Body of pancreas (tissue), 4 donors: ENCODE results near the gene CHPF2. TPM values are rescaled to one million over a fixed set of nuclear protein-coding genes. Genes with fewer than 3 reads are reported as not detected.

Experiments used
- ATAC-seq: fragments of 150-250 bp; one replicate; pipeline ENCODE4 v1.9.1; 2016
- DNase-seq, 4 donors: peaks; one replicate each; pipeline ENCODE4 v3.0.0-alpha.2; 2019
- H3K27ac ChIP-seq, 4 donors: fragments of 200-600 bp; sonication (generic); 1 replicate in 3 of 4; 2 replicates in 1 of 4; pipeline versions ENCODE4 v1.5.1 to v1.6.1; 2016 to 2019; ENCODE audit warnings: mild to moderate bottlenecking in 1 of 4, mixed read lengths in 1 of 4, moderate library complexity in 1 of 4
- H3K27me3 ChIP-seq, 2 donors: fragments of 200-600 bp; sonication (generic); one replicate each; pipeline ENCODE4 v1.6.0; 2016; ENCODE audit warnings: mild to moderate bottlenecking in 1 of 2
- H3K36me3 ChIP-seq, 2 donors: fragments of 200-600 bp; sonication (generic); replicated peaks in 1 of 2; 2 replicates each; pipeline ENCODE4 v1.5.1; 2016; ENCODE audit warnings: low read depth in 2 of 2; ENCODE audit not compliant: insufficient read depth in 1 of 2
- H3K4me1 ChIP-seq: fragments of 200-600 bp; sonication (generic); one replicate; pipeline ENCODE4 v1.6.0; 2016
- H3K4me3 ChIP-seq, 2 donors: fragments of 200-600 bp; sonication (generic); 1 replicate in 1 of 2; 2 replicates in 1 of 2; pipeline ENCODE4 v1.5.1; 2016 to 2019
- H3K9me3 ChIP-seq, 3 donors: fragments of 200-600 bp; sonication (generic); 1 replicate in 2 of 3; 2 replicates in 1 of 3; pipeline ENCODE4 v1.5.1; 2016
- POLR2A ChIP-seq, 3 donors: fragments of 450-650 bp; IDR thresholded peaks; one replicate each; pipeline ENCODE4 v1.6.1; 2016; ENCODE audit warnings: antibody characterized with exemption in 3 of 3, mild to moderate bottlenecking in 2 of 3
- WGBS, 2 donors: methylation state at CpG; one replicate each; pipeline ENCODE4 v1.1.5; 2017; 5-methylcytosine and 5-hydroxymethylcytosine counted together
- intact Hi-C: fragments of 100-400 bp; cut with DNase I; formaldehyde crosslinking; loops from one replicate; pipeline ENCODE4 v1.15.1; 2023
- total RNA-seq, 2 donors: library from RNA; depleted of rRNA; stranded (reverse); fragments of >200 nt; gene quantifications; one replicate each; pipeline ENCODE4 v1.1.0, GENCODE V29; 2016
- TF ChIP-seq, protein P1 (sequence below), 7 experiments: fragments of 450-650 bp in 4 of 7; fragments of 200-600 bp in 3 of 7; sonication (generic) in 3 of 7; IDR thresholded peaks; one replicate each; pipeline ENCODE4 v1.5.1; 2016 to 2019; ENCODE audit warnings: antibody characterized with exemption in 7 of 7

Gene CHPF2
- total RNA-seq, 2 donors from 2014 or later, result 24.4 to 52.1 TPM

- intact Hi-C loops, result no loop called here
- no peak for ATAC-seq
- H3K27me3 ChIP-seq, result no peaks in the 10 kb centered on the region
- WGBS, 2 donors, result 46 to 66% methylated on average over 24 to 30 of the region's 30 CpGs
- no peak overlapping the region for H3K4me3 ChIP-seq
- H3K27ac ChIP-seq, result no peak overlapping the region
- DNase-seq, result no peak
- H3K36me3 ChIP-seq, result no peaks in the 10 kb centered on the region
- no peak for TF ChIP-seq POLR2A (IDR thresholded peaks at IDR 0.05)
- TF ChIP-seq, protein P1, sequence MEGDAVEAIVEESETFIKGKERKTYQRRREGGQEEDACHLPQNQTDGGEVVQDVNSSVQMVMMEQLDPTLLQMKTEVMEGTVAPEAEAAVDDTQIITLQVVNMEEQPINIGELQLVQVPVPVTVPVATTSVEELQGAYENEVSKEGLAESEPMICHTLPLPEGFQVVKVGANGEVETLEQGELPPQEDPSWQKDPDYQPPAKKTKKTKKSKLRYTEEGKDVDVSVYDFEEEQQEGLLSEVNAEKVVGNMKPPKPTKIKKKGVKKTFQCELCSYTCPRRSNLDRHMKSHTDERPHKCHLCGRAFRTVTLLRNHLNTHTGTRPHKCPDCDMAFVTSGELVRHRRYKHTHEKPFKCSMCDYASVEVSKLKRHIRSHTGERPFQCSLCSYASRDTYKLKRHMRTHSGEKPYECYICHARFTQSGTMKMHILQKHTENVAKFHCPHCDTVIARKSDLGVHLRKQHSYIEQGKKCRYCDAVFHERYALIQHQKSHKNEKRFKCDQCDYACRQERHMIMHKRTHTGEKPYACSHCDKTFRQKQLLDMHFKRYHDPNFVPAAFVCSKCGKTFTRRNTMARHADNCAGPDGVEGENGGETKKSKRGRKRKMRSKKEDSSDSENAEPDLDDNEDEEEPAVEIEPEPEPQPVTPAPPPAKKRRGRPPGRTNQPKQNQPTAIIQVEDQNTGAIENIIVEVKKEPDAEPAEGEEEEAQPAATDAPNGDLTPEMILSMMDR (IDR thresholded peaks at IDR 0.05), result no peak
- no peaks in the 10 kb centered on the region for H3K9me3 ChIP-seq
- H3K4me1 ChIP-seq, result no peaks in the 10 kb centered on the region
Measured at GRCh38 chr7:151198945-151199848, 33.1 kb upstream of the CHPF2 start.

DNA sequence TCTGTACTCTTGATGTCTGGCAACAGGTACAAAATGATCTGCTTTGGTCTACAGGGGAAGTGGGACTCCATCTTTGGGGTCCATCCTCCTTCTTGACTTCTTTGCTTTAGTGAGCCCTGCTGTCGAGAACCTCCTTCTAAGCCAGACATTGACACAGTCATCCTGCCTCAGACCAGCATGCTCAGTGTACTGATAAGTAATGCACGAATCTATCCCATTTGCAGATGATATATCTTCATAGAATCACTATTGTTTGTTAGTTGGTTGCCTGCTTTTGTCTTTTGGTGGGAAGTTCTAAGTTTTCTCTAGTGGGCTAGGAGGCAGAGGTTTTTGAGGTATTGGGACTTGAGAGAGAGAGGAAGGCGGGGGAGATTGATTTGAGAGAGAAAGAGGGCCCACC is 30.9 kb upstream of the CHPF2 start:
- H3K27ac ChIP-seq, result no peak overlapping the region
- no peaks in the 10 kb centered on the region for H3K4me1 ChIP-seq
- H3K4me3 ChIP-seq, result no peak overlapping the region
- H3K9me3 ChIP-seq, result no peaks in the 10 kb centered on the region
- TF ChIP-seq, protein P1 (IDR thresholded peaks at IDR 0.05), result no peak
- no peak for TF ChIP-seq POLR2A (IDR thresholded peaks at IDR 0.05)
- 59 to 70% methylated on average over 3 of the region's 3 CpGs for WGBS, 2 donors
- intact Hi-C loops, result no loop called here
- H3K36me3 ChIP-seq, result no peaks in the 10 kb centered on the region
- no peak for ATAC-seq
- DNase-seq, result no peak
- no peaks in the 10 kb centered on the region for H3K27me3 ChIP-seq

- Histone ChIP-seq H3K36me3 (no peaks in the 10 kb centered on the region), H3K4me3 (no peak overlapping the region), H3K27me3 (no peaks in the 10 kb centered on the region), H3K4me1 (no peaks in the 10 kb centered on the region), H3K9me3 (no peaks in the 10 kb centered on the region), H3K27ac (no peak overlapping the region)
- DNase-seq (no peak), ATAC-seq (no peak)
- 57 to 62% methylated on average over 4 of the region's 4 CpGs for WGBS, 2 donors
- TF ChIP-seq POLR2A (IDR thresholded peaks at IDR 0.05), result no peak
- TF ChIP-seq, protein P1 (IDR thresholded peaks at IDR 0.05), result no peak
- intact Hi-C loops, result no loop called here
Measured at GRCh38 chr7:151201751-151202150, 30.5 kb upstream of the CHPF2 start.

- no peak for TF ChIP-seq POLR2A (IDR thresholded peaks at IDR 0.05)
- TF ChIP-seq, protein P1 (IDR thresholded peaks at IDR 0.05), result no peak
- ATAC-seq, result no peak
- H3K9me3 ChIP-seq, result no peaks in the 10 kb centered on the region
- intact Hi-C loops, result no loop called here
- no peaks in the 10 kb centered on the region for H3K27me3 ChIP-seq
- no peak for DNase-seq
- H3K27ac ChIP-seq, result no peak overlapping the region
- no peaks in the 10 kb centered on the region for H3K4me1 ChIP-seq
- H3K36me3 ChIP-seq, result no peaks in the 10 kb centered on the region
- H3K4me3 ChIP-seq, result no peak overlapping the region
- 85 to 88% methylated on average over 9 of the region's 9 CpGs for WGBS, 2 donors
Measured at GRCh38 chr7:151202836-151203235, 29.4 kb upstream of the CHPF2 start.
